HG03442 (cell line): Measurements from ENCODE around the gene ARHGEF10L.

Experiments used
- ATAC-seq: cut with Tn5 transposase; IDR thresholded peaks from one replicate; pipeline ENCODE4 v1.9.1; 2021; ENCODE audit warnings: mild to moderate bottlenecking, moderate library complexity; ENCODE audit not compliant: unreplicated experiment

ARHGEF10L gene

GRCh38 chr1:17586172-17586964 lies 46.9 kb downstream of the ARHGEF10L start:
- no peak for ATAC-seq

- no peak for ATAC-seq
These were observed 48.2 kb downstream of the ARHGEF10L start for GRCh38 chr1:17587693-17588047.

- ATAC-seq, result no peak
These were observed 48.8 kb downstream of the ARHGEF10L start for GRCh38 chr1:17588048-17588871.

- ATAC-seq, result no peak
These were observed 52.4 kb downstream of the ARHGEF10L start for GRCh38 chr1:17591814-17592430.

- no peak for ATAC-seq
These were observed 54.5 kb downstream of the ARHGEF10L start for GRCh38 chr1:17594026-17594425.

- ATAC-seq, result no peak
These were observed 55.4 kb downstream of the ARHGEF10L start for GRCh38 chr1:17594690-17595601.

- ATAC-seq, result no peak
These were observed 56.1 kb downstream of the ARHGEF10L start for GRCh38 chr1:17595602-17595925.

- no peak for ATAC-seq
These were observed 56.7 kb downstream of the ARHGEF10L start for GRCh38 chr1:17596186-17596585.

GRCh38 chr1:17596651-17597509 lies 57.4 kb downstream of the ARHGEF10L start:
- no peak for ATAC-seq

GRCh38 chr1:17597651-17598050 lies 58.2 kb downstream of the ARHGEF10L start:
- no peak for ATAC-seq

- no peak for ATAC-seq
These were observed 58.8 kb downstream of the ARHGEF10L start for GRCh38 chr1:17598251-17598650.

GRCh38 chr1:17599291-17599953 lies 59.9 kb downstream of the ARHGEF10L start:
- no peak for ATAC-seq

GRCh38 chr1:17599954-17600300 lies 60.4 kb downstream of the ARHGEF10L start:
- no peak for ATAC-seq

- no peak for ATAC-seq
These were observed 60.8 kb downstream of the ARHGEF10L start for GRCh38 chr1:17600321-17600720.

- no peak for ATAC-seq
These were observed 62.3 kb downstream of the ARHGEF10L start for GRCh38 chr1:17601643-17602382.

GRCh38 chr1:17603091-17603841 lies 63.8 kb downstream of the ARHGEF10L start:
- no peak for ATAC-seq

GRCh38 chr1:17605582-17606344 lies 66.3 kb downstream of the ARHGEF10L start:
- no peak for ATAC-seq
